Measurements from ENCODE around the gene SEC14L6. TPM values are rescaled to one million over a fixed set of nuclear protein-coding genes. Genes with fewer than 3 reads are reported as not detected.
"Not testable (repeated sequence)": the region's sequence is repeated elsewhere in the genome, so short reads cannot be mapped to it uniquely, and the experiment has no call there.

The SEC14L6 gene
- total RNA-seq, 6 experiments from 2014 or later, result 0.06 to 0.39 (median 0.12) TPM; not detected in 1

GRCh38 chr22:30553971-30554370 lies 7.4 kb upstream of the SEC14L6 start:
- Histone ChIP-seq H3K4me3 (no peak overlapping the region), H3K9me3 (no peaks in the 10 kb centered on the region), H3K27me3 (no peaks in the 10 kb centered on the region), H3K4me1 (no peaks in the 10 kb centered on the region), H3K27ac (no peak overlapping the region), H3K36me3 (no peaks in the 10 kb centered on the region)
- no CpG with 5 or more reads among the region's 7 CpGs for WGBS (ENCODE audit: insufficient coverage, low coverage, low lambda C conversion rate, missing lambda C conversion rate)
- TF ChIP-seq POLR2A (IDR thresholded peaks at IDR 0.05), result no peak
- TF ChIP-seq CTCF (IDR thresholded peaks at IDR 0.05), result no peak
- intact Hi-C loops (cut with DNase I), result no loop called here
- DNase-seq (no peak), ATAC-seq (no peak)

GRCh38 chr22:30552719-30553118 lies 6.2 kb upstream of the SEC14L6 start:
- H3K4me3 ChIP-seq, result no peak overlapping the region
- no peaks in the 10 kb centered on the region for H3K36me3 ChIP-seq
- ATAC-seq, result no peak
- intact Hi-C loops (cut with DNase I), result no loop called here
- 100% methylated on average over 1 of the region's 1 CpG for WGBS (ENCODE audit: insufficient coverage, low coverage, low lambda C conversion rate, missing lambda C conversion rate)
- H3K27me3 ChIP-seq, result no peaks in the 10 kb centered on the region
- no peak for TF ChIP-seq CTCF (IDR thresholded peaks at IDR 0.05)
- TF ChIP-seq POLR2A (IDR thresholded peaks at IDR 0.05), result no peak
- H3K27ac ChIP-seq, result no peak overlapping the region
- no peak for DNase-seq
- H3K4me1 ChIP-seq, result no peaks in the 10 kb centered on the region
- H3K9me3 ChIP-seq, result no peaks in the 10 kb centered on the region

GRCh38 chr22:30551813-30552212 lies 5.3 kb upstream of the SEC14L6 start:
- H3K27me3 ChIP-seq; ATAC-seq; H3K9me3 ChIP-seq; DNase-seq; intact Hi-C loops (cut with DNase I); H3K27ac ChIP-seq; H3K4me1 ChIP-seq; H3K36me3 ChIP-seq; H3K4me3 ChIP-seq: not testable (repeated sequence)
- 93% methylated on average over 3 of the region's 3 CpGs for WGBS (ENCODE audit: insufficient coverage, low coverage, low lambda C conversion rate, missing lambda C conversion rate)

DNA sequence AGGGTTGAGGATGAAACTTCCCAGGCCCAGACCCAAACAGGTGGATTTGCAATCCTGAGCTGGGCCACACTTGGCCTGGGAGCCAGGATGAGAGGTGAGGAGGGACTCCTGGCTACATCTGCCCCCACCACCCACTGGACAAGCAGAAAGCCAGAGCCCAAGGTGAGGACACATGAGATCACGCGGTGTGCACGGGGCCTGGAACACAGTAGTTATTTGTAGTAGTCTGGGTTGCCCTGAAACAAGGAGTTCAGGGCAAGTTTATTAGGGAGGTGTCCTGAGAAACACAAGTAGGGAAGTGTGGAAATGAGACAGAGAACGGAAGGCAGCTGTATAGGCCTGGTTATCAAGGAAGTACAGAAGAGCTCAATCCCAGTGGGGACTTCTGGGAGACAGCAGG lies 647 bp upstream of the SEC14L6 start:
- H3K9me3 ChIP-seq, result no peaks in the 10 kb centered on the region

GRCh38 chr22:30542811-30543188 lies 3.7 kb downstream of the SEC14L6 start:
- 100% methylated on average over 2 of the region's 12 CpGs for WGBS (ENCODE audit: insufficient coverage, low coverage, low lambda C conversion rate, missing lambda C conversion rate)
- H3K4me3 ChIP-seq, result peak overlapping the region in 1 of 3 donors; percentile 51
- intact Hi-C loops (cut with DNase I), result no loop called here
- H3K36me3 ChIP-seq, result no peaks in the 10 kb centered on the region
- peaks cover 0 to 9% (median 0%) of the 10 kb centered on the region in 4 donors for H3K4me1 ChIP-seq
- ATAC-seq (no peak), DNase-seq (no peak)
- TF ChIP-seq POLR2A (IDR thresholded peaks at IDR 0.05), result no peak
- TF ChIP-seq CTCF (IDR thresholded peaks at IDR 0.05), result no peak
- no peaks in the 10 kb centered on the region for H3K9me3 ChIP-seq
- no peak overlapping the region for H3K27ac ChIP-seq
- H3K27me3 ChIP-seq, result no peaks in the 10 kb centered on the region

More for the DNA sequence above, 647 bp upstream of the SEC14L6 start:
- intact Hi-C loops (cut with DNase I), result no loop called here
- no peak for ATAC-seq
- H3K27ac ChIP-seq, result no peak overlapping the region
- no peaks in the 10 kb centered on the region for H3K36me3 ChIP-seq
- peaks cover 0 to 6% (median 0%) of the 10 kb centered on the region in 4 donors for H3K4me1 ChIP-seq
- no peak for TF ChIP-seq POLR2A (IDR thresholded peaks at IDR 0.05)
- no peak for TF ChIP-seq CTCF (IDR thresholded peaks at IDR 0.05)
- no peaks in the 10 kb centered on the region for H3K27me3 ChIP-seq
- no peak overlapping the region for H3K4me3 ChIP-seq
- 92% methylated on average over 4 of the region's 4 CpGs for WGBS (ENCODE audit: insufficient coverage, low coverage, low lambda C conversion rate, missing lambda C conversion rate)
- DNase-seq, result no peak
